Activated naive CD8-positive, alpha-beta T cell treated with anti-CD3 and anti-CD28 coated beads, Interleukin-2, amount 50 U/mL, for 16 hours (primary cell): ENCODE results near the gene SIGLEC8.
"Not testable (repeated sequence)": the region's sequence is repeated elsewhere in the genome, so short reads cannot be mapped to it uniquely, and the experiment has no call there.

Experiments
- DNase-seq: peaks from one replicate; pipeline ENCODE4 v3.0.0-alpha.2; 2020; ENCODE audit warnings: low read depth, low spot score

SIGLEC8 gene

DNA sequence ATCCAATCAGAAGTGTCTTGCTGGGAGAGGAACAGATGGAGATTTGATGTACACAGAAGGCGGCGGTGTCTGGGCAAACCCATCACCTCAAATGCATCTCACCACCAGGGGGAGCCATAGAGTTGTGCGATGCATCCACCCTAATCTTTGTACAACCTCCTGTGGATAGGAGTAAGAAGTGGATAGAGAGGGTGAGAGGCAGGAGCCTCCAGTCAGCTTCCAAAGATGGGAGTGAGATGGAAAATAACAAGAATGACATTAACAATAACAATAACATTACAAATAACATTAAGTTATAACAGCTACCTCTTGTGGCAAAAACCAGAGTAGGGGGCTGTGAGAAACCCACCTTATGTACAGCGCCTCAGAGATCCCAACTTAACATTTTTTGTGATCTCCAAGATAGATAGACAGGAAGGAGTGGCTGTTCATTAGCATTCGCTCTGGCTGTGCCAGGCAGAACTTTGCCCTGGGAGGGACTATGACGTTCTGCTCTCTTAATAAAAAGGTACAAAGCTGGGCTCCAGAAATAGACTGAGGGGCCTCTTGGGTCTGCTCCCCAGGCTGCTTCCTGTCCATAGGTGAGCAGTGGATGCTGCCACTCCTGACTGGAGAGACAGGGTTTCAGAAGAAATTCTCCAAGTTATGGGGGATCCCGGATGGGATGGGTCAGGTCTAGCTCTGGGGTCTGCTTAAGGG lies 14.9 kb upstream of the SIGLEC8 start:
- DNase-seq = peak; percentile 76

DNA sequence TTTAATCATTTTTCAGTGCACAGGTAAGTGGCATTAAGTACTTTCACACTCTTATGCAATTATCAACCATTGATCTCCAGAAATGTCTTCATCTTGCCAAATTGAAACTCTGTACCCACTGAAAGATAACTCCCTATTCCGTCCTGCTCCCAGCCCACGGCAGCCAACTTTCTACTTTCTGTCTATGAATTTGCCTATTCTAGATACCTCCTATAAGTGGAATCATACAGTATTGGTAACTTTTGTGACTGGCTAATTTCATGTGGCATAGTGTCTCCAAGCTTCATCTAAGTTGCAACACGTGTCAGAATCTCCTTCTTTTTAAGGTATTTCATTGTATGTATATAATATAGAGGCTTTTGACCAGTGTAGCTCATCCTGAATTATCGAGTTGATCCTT lies 14.4 kb upstream of the SIGLEC8 start:
- no peak for DNase-seq

DNA sequence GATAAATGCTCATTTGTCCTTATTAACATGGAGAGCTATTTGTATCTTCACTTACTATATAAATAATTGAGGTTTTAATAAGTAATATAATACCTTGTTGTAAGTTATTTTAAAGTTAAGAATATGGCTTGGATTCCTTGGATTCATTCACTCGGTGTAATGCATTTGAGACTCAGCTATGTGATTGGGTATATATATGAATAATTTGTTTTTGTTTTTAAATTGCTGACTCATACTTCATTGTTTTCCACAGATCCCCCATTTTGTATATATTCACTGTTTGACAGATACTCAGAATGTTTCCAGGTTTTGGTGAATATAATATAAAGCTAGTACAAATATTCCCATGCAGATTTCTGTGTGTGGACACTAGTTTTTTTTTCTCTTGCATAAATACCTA lies 13.3 kb upstream of the SIGLEC8 start:
- DNase-seq = no peak

DNA sequence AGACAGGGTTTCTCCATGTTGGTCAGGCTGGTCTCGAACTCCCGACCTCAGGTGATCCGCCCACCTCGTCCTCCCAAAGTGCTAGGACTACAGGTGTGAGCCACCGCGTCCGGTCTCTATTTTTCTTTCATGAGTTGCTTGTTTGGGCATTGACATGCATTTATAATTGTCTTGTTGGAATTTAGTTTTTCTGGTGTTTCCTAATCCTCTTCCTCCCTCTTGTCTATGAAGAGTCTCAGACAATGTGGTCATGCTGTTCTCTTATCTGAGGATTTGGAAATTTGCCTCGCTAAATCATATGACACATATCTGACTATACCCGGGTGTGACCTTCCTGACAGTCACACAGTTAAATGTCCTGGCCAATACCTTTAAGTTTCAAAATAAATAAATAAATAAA lies 12.7 kb upstream of the SIGLEC8 start:
- DNase-seq = no peak

DNA sequence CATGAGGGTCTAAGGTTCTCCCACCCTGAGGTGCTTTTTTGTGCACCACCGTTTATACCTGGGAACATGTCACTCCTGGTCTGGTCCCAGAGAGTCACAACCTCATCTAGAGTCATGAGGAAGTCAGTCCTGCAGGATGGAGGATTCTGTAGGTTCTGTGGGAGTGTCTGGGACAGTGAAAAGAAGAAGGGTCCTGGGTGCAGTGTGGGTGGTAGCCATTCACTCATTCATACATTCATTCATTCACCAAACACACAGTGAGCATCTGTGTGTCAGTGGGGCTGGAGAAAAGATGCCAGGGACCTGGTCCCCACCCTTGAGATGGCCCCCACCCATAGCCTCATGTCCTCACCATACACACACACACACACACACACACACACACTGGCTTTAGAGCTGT lies 11.4 kb upstream of the SIGLEC8 start:
- no peak for DNase-seq

DNA sequence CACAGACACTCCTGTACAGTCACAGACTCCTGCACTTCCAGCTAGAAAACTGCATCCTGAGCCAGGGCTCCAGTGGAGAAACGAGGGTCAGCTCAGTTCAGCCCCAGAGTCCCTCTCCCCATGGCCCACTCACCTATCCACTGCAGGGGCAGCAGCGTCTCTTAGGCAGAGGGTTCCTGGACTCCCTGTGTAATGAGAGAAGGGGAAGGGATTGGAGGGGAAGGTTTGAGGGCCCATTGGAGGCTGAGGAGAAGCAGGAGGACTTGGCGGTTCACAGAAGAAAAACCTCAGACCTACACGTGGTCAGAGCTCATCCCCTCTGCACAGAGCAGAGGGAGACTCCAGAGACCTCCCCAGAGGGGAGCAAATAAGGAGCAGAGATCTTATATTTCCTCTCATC lies 10.9 kb upstream of the SIGLEC8 start:
- DNase-seq = no peak

DNA sequence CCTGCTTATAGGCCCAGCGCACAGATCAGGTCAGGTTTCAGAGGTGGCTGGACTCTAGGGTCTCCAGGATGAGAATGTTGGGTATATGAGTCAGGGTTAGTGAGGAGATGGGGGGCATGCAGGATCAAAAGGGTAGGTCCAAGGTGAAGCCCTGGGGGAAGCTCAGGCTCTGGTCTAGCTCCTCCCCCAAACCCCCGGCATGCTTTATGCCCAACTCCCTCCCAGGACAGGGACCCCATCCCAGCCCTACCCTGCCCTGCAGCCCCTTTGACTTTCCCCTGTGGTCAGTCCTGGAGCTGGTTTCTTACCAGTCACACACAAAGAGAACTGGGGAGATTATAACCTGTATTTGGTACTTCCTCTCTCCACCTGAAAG lies 10.3 kb upstream of the SIGLEC8 start:
- DNase-seq = no peak

DNA sequence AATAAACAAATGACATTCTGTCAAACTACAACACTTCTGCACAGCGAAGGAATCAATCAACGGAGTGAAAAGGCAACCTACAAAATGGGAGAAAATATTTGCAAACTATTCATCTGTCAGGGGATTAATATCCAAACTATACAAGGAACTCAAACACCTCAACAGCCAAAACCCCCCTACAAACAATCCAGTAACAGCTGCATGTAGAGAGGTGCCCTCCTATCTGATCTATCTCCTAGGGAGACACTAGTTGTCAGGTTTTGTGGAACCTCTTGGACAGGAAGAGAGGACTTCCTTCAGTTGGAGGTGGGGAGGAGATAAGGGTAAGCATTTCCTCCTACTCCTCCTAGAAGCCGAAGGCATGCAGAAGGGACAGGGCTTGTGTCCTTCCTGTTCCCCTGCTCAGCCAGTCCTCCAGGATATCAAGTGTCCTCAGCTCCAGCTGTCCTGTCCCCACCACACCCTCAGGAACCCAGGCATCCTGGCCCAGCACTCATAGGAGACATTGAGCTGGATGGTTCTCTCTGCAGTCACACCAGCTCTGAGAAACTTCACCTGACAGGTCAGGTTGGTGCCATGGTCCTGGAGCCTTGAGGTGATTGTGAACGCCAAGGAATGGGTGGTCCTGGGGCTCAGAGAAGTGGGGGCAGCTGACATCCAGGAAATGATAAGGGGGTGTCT lies 9.8 kb upstream of the SIGLEC8 start:
- DNase-seq = no peak

DNA sequence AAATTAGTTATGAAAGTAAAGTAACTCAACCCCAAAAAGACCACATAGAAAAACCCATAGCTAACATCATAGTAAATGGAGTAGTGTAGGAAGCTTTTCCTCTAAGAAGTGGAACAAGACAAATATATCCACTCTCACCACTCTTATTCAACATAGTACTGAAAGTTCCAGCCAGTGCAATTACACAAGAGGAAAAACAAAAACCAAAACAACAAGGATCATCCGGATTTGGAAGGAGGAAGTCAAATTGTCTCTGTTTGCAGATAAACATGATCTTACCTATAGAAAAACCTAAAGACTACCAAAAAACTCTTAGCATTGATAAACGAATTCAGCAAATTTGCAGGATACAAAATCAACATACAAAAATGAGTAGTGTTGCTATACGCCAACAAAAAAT lies 8.5 kb upstream of the SIGLEC8 start:
- no peak for DNase-seq

DNA sequence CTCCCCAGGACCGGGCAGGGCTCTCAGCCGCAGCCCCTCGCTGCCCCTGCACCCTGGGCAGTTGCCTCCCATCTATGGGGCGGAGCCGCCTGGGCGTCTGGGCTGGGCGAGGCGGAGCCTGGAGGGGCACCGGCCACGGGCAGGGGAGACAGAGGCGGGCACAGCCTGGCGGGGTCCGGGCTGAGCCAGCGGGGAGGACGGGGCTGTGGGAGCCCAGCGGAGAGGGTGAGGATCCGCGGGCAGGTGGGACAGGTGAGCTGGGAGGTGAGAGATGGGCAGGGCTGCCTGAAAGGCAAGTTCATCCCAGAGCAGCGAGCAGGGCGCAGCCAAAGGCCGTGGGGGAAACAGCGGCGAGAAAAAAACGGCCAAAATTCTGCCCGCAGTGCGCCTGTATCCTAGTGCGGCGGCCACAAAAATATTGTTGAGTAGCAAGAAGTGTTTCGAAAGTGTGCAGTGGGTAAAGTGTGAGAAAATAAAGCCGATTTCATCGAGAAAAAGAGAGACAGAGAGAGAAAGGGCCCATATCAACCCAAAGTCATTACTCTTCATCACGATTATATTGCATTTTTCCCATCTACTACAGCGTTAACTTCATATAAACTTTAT lies 5.8 kb upstream of the SIGLEC8 start:
- DNase-seq = not testable (repeated sequence)

DNA sequence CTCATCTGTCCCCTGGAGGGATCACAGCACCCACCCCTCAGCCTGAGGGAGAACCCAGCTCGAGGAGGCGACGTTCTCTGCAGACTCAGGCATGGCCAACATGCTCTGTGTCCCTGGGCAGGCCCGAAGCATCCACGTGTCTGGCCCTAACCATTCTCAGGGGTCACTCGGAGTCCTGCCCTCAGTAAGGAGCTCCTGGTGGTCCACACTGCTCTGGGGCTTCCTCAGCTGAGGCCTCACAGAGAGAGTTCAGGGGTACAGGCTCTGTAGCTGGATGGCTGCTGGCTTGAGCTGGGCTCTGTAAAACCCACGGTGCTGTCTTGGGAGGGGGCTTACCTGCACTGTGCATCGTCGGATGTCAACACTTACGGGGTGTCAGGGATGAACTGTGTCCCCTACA lies 4.4 kb upstream of the SIGLEC8 start:
- no peak for DNase-seq

DNA sequence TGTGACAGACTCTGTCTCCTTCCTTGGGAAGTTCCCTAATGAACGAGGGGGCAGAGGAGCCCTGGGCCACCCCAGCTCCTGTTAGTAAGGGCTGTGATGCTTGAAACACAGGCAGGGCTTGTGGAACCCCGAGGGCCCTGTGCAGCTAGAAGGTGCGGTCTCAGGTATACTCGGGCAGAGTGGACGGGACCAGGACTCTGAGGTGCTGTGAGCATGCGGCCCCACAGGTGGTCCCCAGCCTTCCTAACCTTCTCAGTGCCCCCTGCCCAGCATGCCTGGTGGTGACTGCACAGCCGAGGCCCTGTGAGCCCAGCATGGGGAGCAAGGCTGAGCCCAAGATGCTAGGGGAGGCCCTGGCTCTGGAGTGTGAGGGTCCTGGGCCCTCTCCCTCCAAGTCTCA lies 4.0 kb upstream of the SIGLEC8 start:
- no peak for DNase-seq

DNA sequence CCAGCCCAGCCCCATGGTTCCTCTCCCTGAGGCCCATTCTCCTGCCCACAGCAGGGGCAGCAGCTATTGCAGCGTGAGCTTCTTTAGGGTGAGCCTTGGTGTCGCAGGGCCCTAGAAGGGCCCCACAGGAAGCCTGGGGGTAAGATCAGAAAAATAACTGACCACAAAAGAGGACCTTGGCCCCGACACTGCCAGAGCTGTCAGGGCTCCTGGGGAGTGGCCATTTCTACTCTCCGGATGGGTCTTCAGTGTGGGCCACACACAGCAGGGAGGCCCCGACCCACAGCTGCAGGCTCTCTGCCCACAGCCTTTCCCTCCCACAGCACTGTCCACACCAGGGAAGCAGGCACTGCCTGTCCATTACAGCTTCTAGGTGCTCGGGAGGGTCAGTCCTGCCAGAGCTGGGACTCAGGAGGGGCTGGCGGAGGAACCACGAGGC lies 3.5 kb upstream of the SIGLEC8 start:
- DNase-seq = no peak

DNA sequence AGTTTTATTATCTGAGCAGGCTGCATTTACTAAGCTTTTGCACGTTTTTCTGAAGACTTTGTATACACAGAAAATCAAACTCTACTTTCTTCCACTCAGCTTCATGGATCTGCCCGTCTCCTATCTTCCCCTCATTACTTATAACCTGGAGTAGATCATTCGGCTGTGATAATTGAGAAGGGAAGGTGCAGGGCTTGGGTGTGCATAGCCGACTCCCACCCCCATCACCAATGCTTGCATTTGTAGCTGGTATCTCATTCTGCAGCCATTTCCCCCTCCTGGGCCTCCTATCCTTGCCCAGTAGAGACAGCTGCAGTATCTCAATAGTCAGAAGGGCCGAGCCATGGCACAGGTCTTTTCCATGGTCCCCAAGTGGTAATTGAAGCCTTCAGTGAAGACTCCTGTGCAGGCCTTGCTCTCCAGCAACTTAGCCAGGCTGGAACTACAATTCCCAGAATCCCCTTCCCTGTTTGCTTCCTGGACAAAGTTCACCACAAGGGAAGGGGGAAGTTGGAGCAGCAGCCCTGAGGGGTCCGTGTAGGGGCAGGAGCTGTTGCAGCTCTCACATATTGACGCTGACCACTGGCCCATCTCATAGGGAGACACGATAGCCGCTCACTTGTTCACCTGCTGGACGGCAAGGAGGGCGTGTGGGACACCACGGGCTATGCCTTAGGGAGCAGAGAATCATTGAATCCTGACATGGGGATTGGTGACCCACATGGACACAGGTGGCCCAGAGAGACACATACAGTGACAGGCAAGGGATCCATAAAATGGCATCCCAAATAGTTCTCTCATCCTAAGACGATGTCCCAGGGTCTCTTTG lies 2.1 kb upstream of the SIGLEC8 start:
- no peak for DNase-seq

DNA sequence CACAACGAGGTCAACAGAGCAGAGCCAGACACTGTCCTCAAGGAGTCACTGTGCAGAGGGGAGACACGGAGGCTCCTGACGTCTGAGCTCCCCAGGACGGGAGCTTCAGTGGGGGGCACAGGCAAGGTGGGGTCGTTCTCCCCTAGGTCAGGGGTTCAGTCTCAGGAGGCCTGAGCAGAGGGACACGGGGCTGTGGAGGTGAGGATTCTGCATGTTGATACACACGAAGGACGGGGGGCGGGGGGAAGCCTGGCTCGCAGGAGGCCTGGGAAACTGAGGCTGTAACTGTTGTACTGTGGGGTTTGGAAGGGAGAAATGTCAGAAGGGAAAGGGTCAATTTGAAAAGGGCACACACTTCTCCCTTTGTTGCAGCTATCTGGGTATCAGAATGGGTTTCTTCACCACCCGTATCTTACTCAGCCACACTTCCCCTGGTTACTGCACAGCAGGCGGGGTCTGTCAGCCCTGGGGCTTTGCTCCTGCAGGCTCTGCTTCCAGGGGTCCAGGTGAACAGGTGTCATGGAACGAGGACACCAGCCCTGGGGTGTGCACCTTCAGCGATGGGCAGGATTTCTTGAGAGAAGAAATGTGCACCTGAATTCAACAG lies 748 bp upstream of the SIGLEC8 start:
- no peak for DNase-seq

DNA sequence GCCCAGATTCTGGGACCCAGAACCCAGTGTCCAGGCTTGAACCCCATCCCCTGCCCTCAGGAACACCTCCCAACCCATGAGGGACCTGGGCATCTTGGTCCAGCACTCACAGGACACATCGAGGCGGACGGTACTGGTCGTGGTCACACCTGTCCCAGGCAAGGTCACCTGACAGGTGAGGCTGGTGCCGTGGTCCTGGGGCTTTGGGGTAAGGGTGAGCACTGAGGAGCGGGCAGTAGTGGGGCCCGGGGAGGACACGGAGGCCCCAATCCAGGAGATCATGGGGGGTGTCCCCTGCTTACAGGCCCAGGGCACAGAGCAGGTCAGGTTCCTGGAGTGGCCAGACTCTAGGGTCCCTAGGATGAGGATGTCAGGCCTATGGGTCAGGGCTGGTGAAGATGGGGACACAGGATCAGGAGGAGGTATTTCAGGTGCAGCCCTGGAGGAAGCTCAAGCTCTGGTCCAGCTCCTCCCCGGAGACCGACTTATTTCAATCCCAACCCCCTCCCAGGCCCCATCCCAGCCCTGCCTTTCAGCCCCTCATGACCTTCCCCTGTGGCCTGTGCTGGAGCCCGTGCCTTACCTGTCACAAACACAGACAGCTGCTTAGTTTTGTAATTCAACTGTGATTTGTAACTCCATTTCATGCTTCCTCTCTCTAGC lies 772 bp downstream of the SIGLEC8 start:
- no peak for DNase-seq

DNA sequence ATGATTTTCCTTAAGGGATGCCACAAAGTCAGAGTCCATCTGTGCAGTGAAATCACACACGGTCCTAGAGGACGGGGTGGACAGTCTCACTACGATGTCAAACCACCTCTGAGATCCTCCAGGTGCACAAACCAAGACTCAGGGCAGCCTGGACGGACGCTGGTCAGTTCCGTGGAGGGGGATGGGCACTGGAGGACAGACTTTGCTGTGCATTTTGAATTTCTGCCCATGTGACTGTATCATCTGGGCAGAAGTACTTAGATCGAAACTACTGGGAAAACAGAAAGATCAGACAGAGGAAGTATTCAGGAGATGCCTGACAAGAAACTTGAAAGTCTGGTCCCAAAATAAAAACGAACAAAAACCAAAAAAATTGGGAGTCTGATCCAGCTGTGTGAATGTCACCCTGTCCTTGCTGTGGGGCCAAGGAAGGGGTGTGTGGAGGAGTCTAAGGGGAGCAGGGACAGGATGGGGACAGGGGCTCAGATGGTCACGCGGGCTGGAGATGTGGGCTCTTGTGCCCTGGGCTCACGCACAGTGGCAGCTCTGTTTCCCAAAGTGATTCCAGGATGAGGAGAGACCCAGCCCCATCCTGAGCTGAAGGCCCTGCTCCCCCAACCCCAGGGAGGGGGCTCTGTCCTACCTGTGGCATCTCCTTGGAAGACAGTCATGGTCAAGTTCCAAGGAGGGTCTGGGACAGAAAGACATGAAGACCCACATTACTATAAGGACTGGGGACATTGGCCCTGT lies 1.5 kb downstream of the SIGLEC8 start:
- no peak for DNase-seq

DNA sequence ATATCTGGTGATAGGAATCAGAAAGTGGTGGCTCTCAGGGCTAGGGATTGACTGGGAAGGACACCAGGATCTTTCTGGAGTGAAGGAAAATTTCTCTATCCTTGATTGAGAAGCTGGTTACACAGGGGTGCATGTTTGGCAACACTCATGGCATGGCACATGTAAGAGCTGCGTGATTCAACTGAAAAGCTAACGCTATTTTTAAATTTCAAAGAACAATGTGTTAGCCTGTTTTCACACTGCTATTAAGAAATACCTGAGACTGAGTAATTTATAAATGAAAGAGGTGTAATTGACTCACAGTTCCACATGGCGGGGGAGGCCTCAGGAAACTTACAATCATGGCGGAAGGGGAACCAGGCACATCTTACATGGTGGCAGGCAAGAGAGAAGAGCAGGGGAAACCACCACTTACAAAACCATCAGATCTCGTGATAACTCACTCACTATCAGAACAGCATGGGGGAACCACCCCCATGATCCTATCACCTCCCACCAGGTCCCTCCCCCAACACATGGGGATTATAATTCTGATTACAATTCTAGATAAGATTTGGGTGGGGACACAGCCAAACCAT lies 7.4 kb downstream of the SIGLEC8 start:
- DNase-seq = no peak

DNA sequence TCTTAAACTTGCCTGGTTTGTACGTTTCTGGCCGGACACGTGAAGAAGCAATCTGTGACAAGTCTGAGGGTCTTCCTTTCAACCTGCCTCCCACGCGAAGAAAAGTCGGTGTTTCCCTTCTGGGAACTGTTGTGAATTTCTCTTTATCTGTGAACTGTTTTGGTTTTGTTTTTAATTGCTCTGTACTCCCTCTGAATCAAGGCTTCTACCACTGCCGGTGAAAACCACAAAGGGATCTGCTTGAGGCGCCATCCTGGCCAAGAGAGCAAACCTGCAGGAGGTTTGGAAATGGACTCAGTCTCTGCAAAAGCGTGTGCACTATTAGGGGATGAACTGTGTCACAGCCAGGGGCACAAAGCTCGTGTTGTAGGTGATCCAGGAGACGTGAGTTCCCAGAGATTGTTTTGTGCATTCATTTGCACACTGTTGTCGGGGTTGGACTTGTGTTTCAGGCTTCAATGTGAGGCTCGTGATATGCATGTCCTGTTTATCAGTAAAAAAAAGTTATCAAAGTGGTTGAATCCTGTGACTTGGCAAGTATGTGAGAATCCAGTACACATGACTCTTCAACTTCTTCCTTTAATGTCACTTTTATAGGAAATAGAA lies 9.7 kb downstream of the SIGLEC8 start:
- peak; percentile 38 for DNase-seq

DNA sequence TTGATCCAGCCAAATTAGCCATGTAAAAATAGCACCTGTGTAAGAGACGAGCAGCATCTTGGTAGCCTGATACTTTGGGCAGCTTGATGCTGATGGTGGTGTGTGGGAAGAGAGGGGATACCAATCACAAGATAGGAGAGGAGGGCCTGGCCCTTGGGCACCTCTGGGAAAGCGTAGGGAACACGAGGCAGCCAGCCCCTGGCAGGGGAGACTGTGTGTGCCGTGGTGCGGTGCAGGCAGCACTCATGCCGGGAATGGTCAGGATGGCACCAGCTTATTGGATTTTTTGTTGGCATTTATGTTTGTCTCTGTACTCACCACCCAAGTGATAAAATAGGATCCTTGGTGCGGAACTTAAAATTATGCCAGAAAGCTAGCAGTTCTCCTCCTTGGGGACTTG lies 10.2 kb downstream of the SIGLEC8 start:
- no peak for DNase-seq
